ENCODE data around the gene NWD2.

Gene NWD2

GRCh38 chr4:37370052-37370451 is 125.5 kb downstream of the NWD2 start:
- no peak overlapping the region for H3K9ac ChIP-seq (ENCODE audit: low read depth, low read length, poor library complexity, severe bottlenecking)
- H3F3A ChIP-seq (ENCODE audit: low read depth), result no peaks in the 10 kb centered on the region
- H3K36me3 ChIP-seq (ENCODE audit: insufficient read depth, low read length), result no peaks in the 10 kb centered on the region
- no peaks in the 10 kb centered on the region for H3K27me3 ChIP-seq (ENCODE audit: insufficient read depth, low read length, poor library complexity, severe bottlenecking)
- no peaks in the 10 kb centered on the region for H3K4me1 ChIP-seq (ENCODE audit: insufficient read depth, low read length, poor library complexity, severe bottlenecking)
- H3K9me2 ChIP-seq (replicated peaks; ENCODE audit: low read depth, low read length), result no peaks in the 10 kb centered on the region
- H3K4me3 ChIP-seq (ENCODE audit: low read length, poor library complexity, severe bottlenecking), result no peak overlapping the region
- no peaks in the 10 kb centered on the region for H3K9me3 ChIP-seq (ENCODE audit: insufficient read depth, low read depth, low read length)
- no peaks in the 10 kb centered on the region for H3K79me2 ChIP-seq (ENCODE audit: insufficient read depth, low read length)
- H4K20me1 ChIP-seq (ENCODE audit: insufficient read depth, low read length, poor library complexity, severe bottlenecking), result no peaks in the 10 kb centered on the region
- no peak overlapping the region for H3K4me2 ChIP-seq (ENCODE audit: low read depth, low read length, poor library complexity, severe bottlenecking)
- no peak for TF ChIP-seq EZH2phosphoT487 (IDR thresholded peaks at IDR 0.05; ENCODE audit: borderline replicate concordance)
- TF ChIP-seq CTCF (conservative IDR thresholded peaks at IDR 0.05; ENCODE audit: low read length), result no peak
- no peak overlapping the region for H2AFZ ChIP-seq (ENCODE audit: low read length)

GRCh38 chr4:37381040-37381668 is 136.6 kb downstream of the NWD2 start:
- H3K79me2 ChIP-seq (ENCODE audit: insufficient read depth, low read length), result no peaks in the 10 kb centered on the region
- no peaks in the 10 kb centered on the region for H3K36me3 ChIP-seq (ENCODE audit: insufficient read depth, low read length)
- H3K4me1 ChIP-seq (ENCODE audit: insufficient read depth, low read length, poor library complexity, severe bottlenecking), result no peaks in the 10 kb centered on the region
- TF ChIP-seq EZH2phosphoT487 (IDR thresholded peaks at IDR 0.05; ENCODE audit: borderline replicate concordance) (no peak), CTCF (conservative IDR thresholded peaks at IDR 0.05; ENCODE audit: low read length) (no peak)
- no peaks in the 10 kb centered on the region for H3K27me3 ChIP-seq (ENCODE audit: insufficient read depth, low read length, poor library complexity, severe bottlenecking)
- H2AFZ ChIP-seq (ENCODE audit: low read length), result no peak overlapping the region
- H3F3A ChIP-seq (ENCODE audit: low read depth), result no peaks in the 10 kb centered on the region
- no peaks in the 10 kb centered on the region for H4K20me1 ChIP-seq (ENCODE audit: insufficient read depth, low read length, poor library complexity, severe bottlenecking)
- H3K9me2 ChIP-seq (replicated peaks; ENCODE audit: low read depth, low read length), result no peaks in the 10 kb centered on the region
- no peak overlapping the region for H3K4me3 ChIP-seq (ENCODE audit: low read length, poor library complexity, severe bottlenecking)
- no peak overlapping the region for H3K4me2 ChIP-seq (ENCODE audit: low read depth, low read length, poor library complexity, severe bottlenecking)
- H3K9ac ChIP-seq (ENCODE audit: low read depth, low read length, poor library complexity, severe bottlenecking), result no peak overlapping the region
- no peaks in the 10 kb centered on the region for H3K9me3 ChIP-seq (ENCODE audit: insufficient read depth, low read depth, low read length)

- Histone ChIP-seq H3K27me3 (ENCODE audit: insufficient read depth, low read length, poor library complexity, severe bottlenecking) (no peaks in the 10 kb centered on the region), H3F3A (ENCODE audit: low read depth) (no peaks in the 10 kb centered on the region), H3K79me2 (ENCODE audit: insufficient read depth, low read length) (no peaks in the 10 kb centered on the region), H3K36me3 (ENCODE audit: insufficient read depth, low read length) (no peaks in the 10 kb centered on the region), H3K4me2 (ENCODE audit: low read depth, low read length, poor library complexity, severe bottlenecking) (no peak overlapping the region), H3K4me1 (ENCODE audit: insufficient read depth, low read length, poor library complexity, severe bottlenecking) (no peaks in the 10 kb centered on the region), H3K9me3 (ENCODE audit: insufficient read depth, low read depth, low read length) (no peaks in the 10 kb centered on the region), H3K4me3 (ENCODE audit: low read length, poor library complexity, severe bottlenecking) (no peak overlapping the region), H3K9ac (ENCODE audit: low read depth, low read length, poor library complexity, severe bottlenecking) (no peak overlapping the region), H2AFZ (ENCODE audit: low read length) (no peak overlapping the region), H4K20me1 (ENCODE audit: insufficient read depth, low read length, poor library complexity, severe bottlenecking) (no peaks in the 10 kb centered on the region), H3K9me2 (replicated peaks; ENCODE audit: low read depth, low read length) (no peaks in the 10 kb centered on the region)
- TF ChIP-seq CTCF (conservative IDR thresholded peaks at IDR 0.05; ENCODE audit: low read length) (peak; percentile 76), EZH2phosphoT487 (IDR thresholded peaks at IDR 0.05; ENCODE audit: borderline replicate concordance) (no peak)
Measured at GRCh38 chr4:37383579-37384229, 139.2 kb downstream of the NWD2 start.
